ENCODE measurements around the gene NR2C2.

NR2C2 gene

GRCh38 chr3:15071699-15072098 lies 124.3 kb downstream of the NR2C2 start:
- Histone ChIP-seq H3K4me3 (replicated peaks; ENCODE audit: low read depth, low read length) (no peak overlapping the region), H3K27me3 (replicated peaks; ENCODE audit: control insufficient read depth, insufficient read depth, low read length) (no peaks in the 10 kb centered on the region), H3K36me3 (ENCODE audit: control insufficient read depth, insufficient read depth, low read length) (peaks cover 20% of the 10 kb centered on the region)
- TF ChIP-seq CTCF (IDR thresholded peaks at IDR 0.05; ENCODE audit: insufficient read depth, low read length, poor library complexity, severe bottlenecking), result no peak
- DNase-seq (ENCODE audit: extremely low read depth, insufficient read length), result no peak

- Histone ChIP-seq H3K36me3 (ENCODE audit: control insufficient read depth, insufficient read depth, low read length) (peaks cover 30% of the 10 kb centered on the region), H3K4me3 (replicated peaks; ENCODE audit: low read depth, low read length) (no peak overlapping the region), H3K27me3 (replicated peaks; ENCODE audit: control insufficient read depth, insufficient read depth, low read length) (no peaks in the 10 kb centered on the region)
- no peak for TF ChIP-seq CTCF (IDR thresholded peaks at IDR 0.05; ENCODE audit: insufficient read depth, low read length, poor library complexity, severe bottlenecking)
- no peak for DNase-seq (ENCODE audit: extremely low read depth, insufficient read length)
These were observed 127.1 kb downstream of the NR2C2 start for GRCh38 chr3:15074500-15074899.

- Histone ChIP-seq H3K27me3 (replicated peaks; ENCODE audit: control insufficient read depth, insufficient read depth, low read length) (no peaks in the 10 kb centered on the region), H3K4me3 (replicated peaks; ENCODE audit: low read depth, low read length) (no peak overlapping the region), H3K36me3 (ENCODE audit: control insufficient read depth, insufficient read depth, low read length) (peaks cover 47% of the 10 kb centered on the region)
- no peak for TF ChIP-seq CTCF (IDR thresholded peaks at IDR 0.05; ENCODE audit: insufficient read depth, low read length, poor library complexity, severe bottlenecking)
- no peak for DNase-seq (ENCODE audit: extremely low read depth, insufficient read length)
These were observed 131.7 kb downstream of the NR2C2 start for GRCh38 chr3:15079091-15079490.

GRCh38 chr3:15081960-15082664 lies 134.7 kb downstream of the NR2C2 start:
- DNase-seq (ENCODE audit: extremely low read depth, insufficient read length), result no peak
- H3K36me3 ChIP-seq (ENCODE audit: control insufficient read depth, insufficient read depth, low read length), result peaks cover 44% of the 10 kb centered on the region
- TF ChIP-seq CTCF (IDR thresholded peaks at IDR 0.05; ENCODE audit: insufficient read depth, low read length, poor library complexity, severe bottlenecking), result no peak

GRCh38 chr3:15083252-15083651 lies 135.9 kb downstream of the NR2C2 start:
- H3K36me3 ChIP-seq (ENCODE audit: control insufficient read depth, insufficient read depth, low read length), result peaks cover 35% of the 10 kb centered on the region
- DNase-seq (ENCODE audit: extremely low read depth, insufficient read length), result no peak
- no peak for TF ChIP-seq CTCF (IDR thresholded peaks at IDR 0.05; ENCODE audit: insufficient read depth, low read length, poor library complexity, severe bottlenecking)
- H3K4me3 ChIP-seq (replicated peaks; ENCODE audit: low read depth, low read length), result no peak overlapping the region
- no peaks in the 10 kb centered on the region for H3K27me3 ChIP-seq (replicated peaks; ENCODE audit: control insufficient read depth, insufficient read depth, low read length)

More at GRCh38 chr3:15081960-15082664, 134.7 kb downstream of the NR2C2 start:
- H3K4me3 ChIP-seq (replicated peaks; ENCODE audit: low read depth, low read length), result no peak overlapping the region
- no peaks in the 10 kb centered on the region for H3K27me3 ChIP-seq (replicated peaks; ENCODE audit: control insufficient read depth, insufficient read depth, low read length)

GRCh38 chr3:15086263-15086662 lies 138.9 kb downstream of the NR2C2 start:
- H3K4me3 ChIP-seq (replicated peaks; ENCODE audit: low read depth, low read length), result no peak overlapping the region
- no peaks in the 10 kb centered on the region for H3K27me3 ChIP-seq (replicated peaks; ENCODE audit: control insufficient read depth, insufficient read depth, low read length)
- H3K36me3 ChIP-seq (ENCODE audit: control insufficient read depth, insufficient read depth, low read length), result peaks cover 24% of the 10 kb centered on the region
- no peak for TF ChIP-seq CTCF (IDR thresholded peaks at IDR 0.05; ENCODE audit: insufficient read depth, low read length, poor library complexity, severe bottlenecking)
- no peak for DNase-seq (ENCODE audit: extremely low read depth, insufficient read length)

All from GM06990 (cell line).